ENCODE data around the gene CAND2.
A peak's percentile ranks its signal among the peaks of the same experiment; 100 is the strongest.

CAND2 gene

GRCh38 chr3:12824299-12824698 lies 27.8 kb downstream of the CAND2 start:
- H3K9ac ChIP-seq (ENCODE audit: low read depth, low read length), result no peak overlapping the region
- H3K4me1 ChIP-seq (ENCODE audit: control insufficient read depth, insufficient read depth, low read length), result no peaks in the 10 kb centered on the region
- H3K27me3 ChIP-seq (ENCODE audit: control insufficient read depth, insufficient read depth, low read length), result no peaks in the 10 kb centered on the region
- H3K4me3 ChIP-seq (ENCODE audit: low read depth, low read length), result no peak overlapping the region
- no peaks in the 10 kb centered on the region for H3K9me3 ChIP-seq (ENCODE audit: control insufficient read depth, insufficient read depth, low read length)
- H3K36me3 ChIP-seq (ENCODE audit: control insufficient read depth, insufficient read depth, low read length), result peaks cover 3% of the 10 kb centered on the region

GRCh38 chr3:12825156-12825555 lies 28.7 kb downstream of the CAND2 start:
- no peaks in the 10 kb centered on the region for H3K4me1 ChIP-seq (ENCODE audit: control insufficient read depth, insufficient read depth, low read length)
- no peaks in the 10 kb centered on the region for H3K9me3 ChIP-seq (ENCODE audit: control insufficient read depth, insufficient read depth, low read length)
- H3K9ac ChIP-seq (ENCODE audit: low read depth, low read length), result no peak overlapping the region
- no peaks in the 10 kb centered on the region for H3K27me3 ChIP-seq (ENCODE audit: control insufficient read depth, insufficient read depth, low read length)
- no peak overlapping the region for H3K4me3 ChIP-seq (ENCODE audit: low read depth, low read length)
- H3K36me3 ChIP-seq (ENCODE audit: control insufficient read depth, insufficient read depth, low read length), result peaks cover 3% of the 10 kb centered on the region

DNA sequence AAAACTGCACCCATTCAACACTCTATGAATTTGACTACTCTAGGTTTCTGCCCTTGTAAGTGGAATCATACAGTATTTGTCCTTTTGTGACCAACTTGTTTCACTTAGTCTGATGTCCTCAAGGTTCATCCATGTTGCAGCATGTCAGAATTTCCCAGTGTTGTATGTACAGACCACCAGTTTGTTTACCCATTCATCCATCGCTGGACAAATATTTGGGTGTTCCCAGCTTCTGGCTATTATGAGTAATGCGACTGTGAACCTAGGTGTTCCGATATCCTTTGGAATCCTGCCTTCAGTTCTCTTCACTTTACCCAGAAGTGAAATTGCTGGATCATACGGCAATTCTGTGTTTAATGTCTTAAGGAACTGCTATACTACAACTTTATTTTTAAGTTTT lies 32.3 kb downstream of the CAND2 start:
- H3K36me3 ChIP-seq (ENCODE audit: control insufficient read depth, insufficient read depth, low read length), result peaks cover 26% of the 10 kb centered on the region

DNA sequence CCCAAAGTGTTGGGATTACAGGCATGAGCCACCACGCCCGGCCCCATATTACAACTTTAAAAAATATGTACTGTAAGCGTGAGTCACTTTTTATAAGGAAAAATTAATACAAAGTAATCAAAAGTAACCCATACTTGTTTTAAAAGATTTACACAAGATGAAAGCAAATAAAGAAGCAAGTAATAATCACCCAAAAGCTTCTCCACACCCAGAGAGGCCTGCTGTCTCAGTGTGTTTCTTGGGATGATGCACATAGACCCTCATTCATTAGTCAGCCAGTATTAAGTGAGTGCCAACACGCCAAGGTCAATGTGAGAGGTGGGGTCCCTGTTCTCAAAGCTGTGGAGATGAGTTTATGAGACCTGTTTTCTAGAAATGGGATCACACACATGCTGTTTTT lies 32.9 kb downstream of the CAND2 start:
- H3K9me3 ChIP-seq (ENCODE audit: control insufficient read depth, insufficient read depth, low read length), result no peaks in the 10 kb centered on the region
- peaks cover 6% of the 10 kb centered on the region for H3K4me1 ChIP-seq (ENCODE audit: control insufficient read depth, insufficient read depth, low read length)
- no peak overlapping the region for H3K9ac ChIP-seq (ENCODE audit: low read depth, low read length)
- no peaks in the 10 kb centered on the region for H3K27me3 ChIP-seq (ENCODE audit: control insufficient read depth, insufficient read depth, low read length)
- H3K36me3 ChIP-seq (ENCODE audit: control insufficient read depth, insufficient read depth, low read length), result peaks cover 31% of the 10 kb centered on the region
- H3K4me3 ChIP-seq (ENCODE audit: low read depth, low read length), result no peak overlapping the region

More for the DNA sequence above, 32.3 kb downstream of the CAND2 start:
- peaks cover 6% of the 10 kb centered on the region for H3K4me1 ChIP-seq (ENCODE audit: control insufficient read depth, insufficient read depth, low read length)
- H3K4me3 ChIP-seq (ENCODE audit: low read depth, low read length), result no peak overlapping the region
- no peaks in the 10 kb centered on the region for H3K27me3 ChIP-seq (ENCODE audit: control insufficient read depth, insufficient read depth, low read length)
- H3K9ac ChIP-seq (ENCODE audit: low read depth, low read length), result no peak overlapping the region
- H3K9me3 ChIP-seq (ENCODE audit: control insufficient read depth, insufficient read depth, low read length), result no peaks in the 10 kb centered on the region

GRCh38 chr3:12829886-12830784 lies 33.7 kb downstream of the CAND2 start:
- Histone ChIP-seq H3K4me1 (ENCODE audit: control insufficient read depth, insufficient read depth, low read length) (peaks cover 6% of the 10 kb centered on the region), H3K27me3 (ENCODE audit: control insufficient read depth, insufficient read depth, low read length) (no peaks in the 10 kb centered on the region), H3K36me3 (ENCODE audit: control insufficient read depth, insufficient read depth, low read length) (peaks cover 35% of the 10 kb centered on the region), H3K4me3 (ENCODE audit: low read depth, low read length) (no peak overlapping the region), H3K9me3 (ENCODE audit: control insufficient read depth, insufficient read depth, low read length) (no peaks in the 10 kb centered on the region), H3K9ac (ENCODE audit: low read depth, low read length) (no peak overlapping the region)

- H3K4me1 ChIP-seq (ENCODE audit: control insufficient read depth, insufficient read depth, low read length), result peaks cover 6% of the 10 kb centered on the region
- H3K4me3 ChIP-seq (ENCODE audit: low read depth, low read length), result no peak overlapping the region
- peaks cover 38% of the 10 kb centered on the region for H3K36me3 ChIP-seq (ENCODE audit: control insufficient read depth, insufficient read depth, low read length)
- no peak overlapping the region for H3K9ac ChIP-seq (ENCODE audit: low read depth, low read length)
- no peaks in the 10 kb centered on the region for H3K27me3 ChIP-seq (ENCODE audit: control insufficient read depth, insufficient read depth, low read length)
- no peaks in the 10 kb centered on the region for H3K9me3 ChIP-seq (ENCODE audit: control insufficient read depth, insufficient read depth, low read length)
Observed at GRCh38 chr3:12830785-12831156, 34.3 kb downstream of the CAND2 start.

DNA sequence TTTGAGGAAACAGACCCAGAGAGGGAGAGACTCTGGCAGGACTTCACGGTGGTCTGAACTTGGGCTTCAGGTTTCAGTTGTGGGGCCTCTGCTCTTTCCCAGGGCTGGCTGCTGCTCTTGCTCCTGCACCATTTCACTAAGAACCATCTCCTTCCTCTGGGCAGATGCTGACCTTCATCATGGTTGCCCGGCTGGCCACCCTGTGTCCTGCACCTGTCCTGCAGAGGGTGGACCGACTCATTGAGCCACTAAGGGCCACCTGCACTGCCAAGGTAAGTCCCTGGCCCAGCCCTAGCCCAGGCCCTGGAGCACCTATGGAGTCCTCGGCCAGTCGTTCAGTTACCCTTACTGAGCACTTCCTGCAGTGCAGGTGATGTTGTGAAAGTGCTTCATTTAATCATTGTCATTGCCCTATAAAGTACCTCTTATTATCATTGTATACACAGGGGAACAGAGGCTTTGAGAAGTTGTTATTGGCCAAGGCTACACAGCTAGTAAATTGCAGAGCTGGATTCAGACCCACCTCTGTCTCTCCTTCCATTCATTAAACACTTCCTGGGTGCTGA lies 34.9 kb downstream of the CAND2 start:
- Histone ChIP-seq H3K9ac (ENCODE audit: low read depth, low read length) (no peak overlapping the region), H3K27me3 (ENCODE audit: control insufficient read depth, insufficient read depth, low read length) (no peaks in the 10 kb centered on the region), H3K9me3 (ENCODE audit: control insufficient read depth, insufficient read depth, low read length) (no peaks in the 10 kb centered on the region), H3K36me3 (ENCODE audit: control insufficient read depth, insufficient read depth, low read length) (peaks cover 44% of the 10 kb centered on the region), H3K4me3 (ENCODE audit: low read depth, low read length) (no peak overlapping the region), H3K4me1 (ENCODE audit: control insufficient read depth, insufficient read depth, low read length) (peaks cover 6% of the 10 kb centered on the region)

- peaks cover 8% of the 10 kb centered on the region for H3K4me1 ChIP-seq (ENCODE audit: control insufficient read depth, insufficient read depth, low read length)
- H3K9ac ChIP-seq (ENCODE audit: low read depth, low read length), result peak overlapping the region; percentile 47
- H3K9me3 ChIP-seq (ENCODE audit: control insufficient read depth, insufficient read depth, low read length), result no peaks in the 10 kb centered on the region
- peaks cover 56% of the 10 kb centered on the region for H3K36me3 ChIP-seq (ENCODE audit: control insufficient read depth, insufficient read depth, low read length)
- no peaks in the 10 kb centered on the region for H3K27me3 ChIP-seq (ENCODE audit: control insufficient read depth, insufficient read depth, low read length)
- no peak overlapping the region for H3K4me3 ChIP-seq (ENCODE audit: low read depth, low read length)
Observed at GRCh38 chr3:12832350-12833221, 36.1 kb downstream of the CAND2 start.

GRCh38 chr3:12833222-12834161 lies 37.0 kb downstream of the CAND2 start:
- H3K27me3 ChIP-seq (ENCODE audit: control insufficient read depth, insufficient read depth, low read length), result no peaks in the 10 kb centered on the region
- peaks cover 65% of the 10 kb centered on the region for H3K36me3 ChIP-seq (ENCODE audit: control insufficient read depth, insufficient read depth, low read length)
- H3K9ac ChIP-seq (ENCODE audit: low read depth, low read length), result peak overlapping the region; percentile 47
- H3K9me3 ChIP-seq (ENCODE audit: control insufficient read depth, insufficient read depth, low read length), result no peaks in the 10 kb centered on the region
- peaks cover 8% of the 10 kb centered on the region for H3K4me1 ChIP-seq (ENCODE audit: control insufficient read depth, insufficient read depth, low read length)
- no peak overlapping the region for H3K4me3 ChIP-seq (ENCODE audit: low read depth, low read length)

- H3K36me3 ChIP-seq (ENCODE audit: control insufficient read depth, insufficient read depth, low read length), result peaks cover 81% of the 10 kb centered on the region
- no peak overlapping the region for H3K4me3 ChIP-seq (ENCODE audit: low read depth, low read length)
Observed at GRCh38 chr3:12835052-12835665, 38.7 kb downstream of the CAND2 start.

More at GRCh38 chr3:12835052-12835665, 38.7 kb downstream of the CAND2 start:
- Histone ChIP-seq H3K9me3 (ENCODE audit: control insufficient read depth, insufficient read depth, low read length) (no peaks in the 10 kb centered on the region), H3K4me1 (ENCODE audit: control insufficient read depth, insufficient read depth, low read length) (peaks cover 8% of the 10 kb centered on the region), H3K27me3 (ENCODE audit: control insufficient read depth, insufficient read depth, low read length) (no peaks in the 10 kb centered on the region), H3K9ac (ENCODE audit: low read depth, low read length) (no peak overlapping the region)
